ENCODE measurements around the gene ZC3H6. TPM values are rescaled to one million over a fixed set of nuclear protein-coding genes. Genes with fewer than 3 reads are reported as not detected.
"Not testable (repeated sequence)": the region's sequence is repeated elsewhere in the genome, so short reads cannot be mapped to it uniquely, and the experiment has no call there.

The ZC3H6 gene
- total RNA-seq, 1 donor from 2014 or later = 6.2 TPM

DNA sequence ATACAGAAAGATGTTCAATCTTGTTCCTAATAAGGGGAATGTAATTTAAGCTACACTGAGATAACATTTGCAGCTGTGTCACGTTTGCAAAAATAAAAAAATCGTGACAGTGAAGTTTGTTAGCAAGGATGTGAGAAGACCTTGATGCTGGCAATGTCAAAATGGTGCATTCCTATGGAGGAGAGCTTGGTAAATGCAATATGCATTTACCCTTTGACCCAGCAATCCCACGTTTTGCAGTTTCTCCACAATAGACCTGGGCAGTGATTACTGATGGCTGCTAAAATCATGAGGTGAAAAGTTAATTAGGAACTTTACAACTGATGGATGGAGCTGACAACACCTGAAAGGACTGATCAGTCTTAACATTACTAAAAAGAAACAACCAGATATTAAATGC is 43.1 kb downstream of the ZC3H6 start:
- Mint-ChIP-seq H3K9me3 (no peaks in the 10 kb centered on the region), H3K4me3 (no peak overlapping the region), H3K27ac (no peak overlapping the region), H3K27me3 (no peaks in the 10 kb centered on the region), H3K36me3 (ENCODE audit: low read depth) (peaks cover 2% of the 10 kb centered on the region), H3K4me1 (no peaks in the 10 kb centered on the region)
- DNase-seq = no peak
- intact Hi-C loops (cut with micrococcal nuclease) = no loop called here

DNA sequence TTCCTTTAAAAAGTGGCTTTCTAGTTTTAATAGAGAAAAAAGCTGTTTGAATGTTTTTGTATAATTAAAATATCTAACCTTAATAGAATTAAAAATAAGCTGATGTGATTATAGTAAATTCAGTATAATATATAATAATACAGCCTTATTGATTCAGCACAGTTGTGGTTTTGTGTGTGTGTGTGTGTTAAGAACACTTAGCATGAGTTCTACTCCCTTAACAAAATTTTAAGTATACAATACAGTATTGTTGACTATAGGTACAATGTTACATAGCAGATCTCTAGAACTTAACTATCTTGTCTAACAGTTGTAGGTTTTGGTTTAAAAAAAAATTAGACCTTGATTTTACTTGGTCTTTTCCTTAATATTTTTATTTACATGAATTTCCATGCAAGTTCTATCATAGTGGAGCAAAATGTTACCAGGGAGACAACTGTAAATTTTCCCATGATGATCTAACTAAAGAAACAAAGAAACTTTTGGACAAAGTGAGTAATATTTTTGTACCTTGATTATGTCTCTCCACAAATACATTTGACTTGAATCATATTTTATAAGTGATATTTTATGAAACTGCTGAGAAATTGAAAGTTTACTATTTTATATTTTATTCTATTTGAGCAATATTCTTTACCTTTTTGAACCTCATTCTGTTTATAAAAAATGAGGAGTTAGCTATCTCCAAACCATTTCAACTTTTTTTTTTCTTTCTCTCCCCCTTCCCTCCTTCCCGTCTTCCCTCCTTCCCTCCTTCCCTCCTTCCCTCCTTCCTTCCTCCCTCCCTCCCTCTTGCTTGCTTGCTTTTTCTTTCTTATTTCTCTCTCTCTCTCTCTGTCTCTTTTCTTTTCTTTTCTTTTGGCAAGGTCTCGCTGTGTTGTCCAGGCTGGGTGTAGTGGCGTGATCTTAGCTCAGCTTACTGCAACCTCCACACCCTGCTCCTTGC is 46.3 kb downstream of the ZC3H6 start:
- Mint-ChIP-seq H3K27ac (no peak overlapping the region), H3K4me3 (no peak overlapping the region), H3K27me3 (no peaks in the 10 kb centered on the region), H3K4me1 (no peaks in the 10 kb centered on the region), H3K9me3 (no peaks in the 10 kb centered on the region), H3K36me3 (ENCODE audit: low read depth) (peaks cover 7% of the 10 kb centered on the region)
- intact Hi-C loops (cut with micrococcal nuclease) = no loop called here
- no peak for DNase-seq

GRCh38 chr2:112322919-112323318 is 47.5 kb downstream of the ZC3H6 start:
- no peak overlapping the region for H3K4me3 Mint-ChIP-seq
- intact Hi-C loops (cut with micrococcal nuclease) = no loop called here
- peaks cover 18% of the 10 kb centered on the region for H3K36me3 Mint-ChIP-seq (ENCODE audit: low read depth)
- no peaks in the 10 kb centered on the region for H3K4me1 Mint-ChIP-seq
- no peak overlapping the region for H3K27ac Mint-ChIP-seq
- peaks cover 3% of the 10 kb centered on the region for H3K9me3 Mint-ChIP-seq
- H3K27me3 Mint-ChIP-seq = no peaks in the 10 kb centered on the region
- no peak for DNase-seq

DNA sequence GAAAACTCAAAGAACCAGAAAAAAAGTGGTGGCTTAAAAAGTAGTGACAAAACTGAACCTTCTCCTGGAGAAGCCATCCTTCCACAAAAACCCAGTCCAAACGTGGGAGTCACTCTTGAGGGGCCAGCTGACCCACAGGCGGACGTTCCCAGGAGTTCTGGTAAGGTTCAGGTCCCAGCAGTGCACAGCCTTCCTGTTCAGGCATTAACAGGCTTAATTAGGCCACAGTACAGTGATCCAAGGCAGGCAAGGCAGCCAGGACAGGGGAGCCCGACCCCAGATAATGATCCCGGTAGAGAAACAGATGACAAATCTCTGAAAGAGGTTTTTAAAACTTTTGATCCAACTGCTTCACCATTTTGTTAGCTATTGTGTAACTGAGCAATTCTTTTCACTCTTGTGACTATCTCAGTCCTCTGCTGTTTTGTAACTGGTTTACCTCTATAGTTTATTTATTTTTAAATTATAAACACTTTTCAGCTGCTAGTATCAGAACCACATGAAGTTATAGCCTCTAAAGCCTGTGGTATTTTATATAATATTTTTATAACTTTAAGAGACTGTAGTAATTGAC is 56.8 kb downstream of the ZC3H6 start:
- intact Hi-C loops (cut with micrococcal nuclease) = no loop called here
- Mint-ChIP-seq H3K27me3 (no peaks in the 10 kb centered on the region), H3K9me3 (no peaks in the 10 kb centered on the region), H3K4me3 (no peak overlapping the region), H3K27ac (no peak overlapping the region), H3K36me3 (ENCODE audit: low read depth) (peaks cover 8% of the 10 kb centered on the region), H3K4me1 (no peaks in the 10 kb centered on the region)
- no peak for DNase-seq

DNA sequence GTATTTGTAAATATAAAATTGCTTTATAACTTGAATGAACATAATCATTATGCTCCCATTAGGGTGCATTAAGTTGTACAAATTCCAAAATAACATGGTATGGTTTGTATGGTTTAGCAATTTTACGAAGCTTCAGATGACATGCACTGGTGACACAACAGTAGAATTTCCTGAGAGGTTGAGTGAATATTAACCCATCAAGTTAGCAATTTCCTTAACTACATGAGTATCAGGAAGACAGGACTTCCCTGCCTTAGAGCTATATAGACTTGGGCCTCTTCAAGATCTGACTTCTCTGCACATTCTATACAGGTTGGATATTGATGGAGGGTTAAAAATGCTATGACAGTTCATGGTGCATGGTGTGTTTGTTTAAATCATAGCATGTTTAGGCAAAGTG is 60.2 kb downstream of the ZC3H6 start:
- H3K27me3 Mint-ChIP-seq = no peaks in the 10 kb centered on the region
- intact Hi-C loops (cut with micrococcal nuclease) = no loop called here
- H3K36me3 Mint-ChIP-seq (ENCODE audit: low read depth) = no peaks in the 10 kb centered on the region
- no peaks in the 10 kb centered on the region for H3K9me3 Mint-ChIP-seq
- H3K4me3 Mint-ChIP-seq = no peak overlapping the region
- H3K27ac Mint-ChIP-seq = no peak overlapping the region
- no peaks in the 10 kb centered on the region for H3K4me1 Mint-ChIP-seq
- no peak for DNase-seq

DNA sequence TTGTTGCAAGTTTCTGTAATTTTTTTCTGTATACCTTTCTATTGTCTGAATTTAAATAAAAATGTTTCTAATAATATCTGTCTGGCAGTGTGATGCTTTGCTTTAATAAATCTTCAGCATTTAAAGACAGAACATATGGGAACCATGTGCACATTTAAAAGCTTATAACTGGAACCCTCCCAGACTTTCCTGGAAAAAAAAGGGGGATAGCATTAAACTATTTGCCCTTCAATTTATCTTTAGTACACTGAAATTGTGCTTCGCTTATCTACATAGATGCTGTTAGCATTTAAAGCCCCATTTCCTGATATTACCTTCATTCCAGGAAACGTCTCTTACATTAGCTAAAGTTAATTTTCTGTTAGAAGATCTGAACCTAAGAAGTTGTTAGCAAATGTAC is 64.6 kb downstream of the ZC3H6 start:
- no peaks in the 10 kb centered on the region for H3K9me3 Mint-ChIP-seq
- peaks cover 3% of the 10 kb centered on the region for H3K27me3 Mint-ChIP-seq
- intact Hi-C loops (cut with micrococcal nuclease) = no loop called here
- no peaks in the 10 kb centered on the region for H3K36me3 Mint-ChIP-seq (ENCODE audit: low read depth)
- no peak overlapping the region for H3K27ac Mint-ChIP-seq
- H3K4me1 Mint-ChIP-seq = peaks cover 6% of the 10 kb centered on the region
- no peak for DNase-seq
- no peak overlapping the region for H3K4me3 Mint-ChIP-seq

GRCh38 chr2:112340475-112341267 is 65.3 kb downstream of the ZC3H6 start:
- no peaks in the 10 kb centered on the region for H3K36me3 Mint-ChIP-seq (ENCODE audit: low read depth)
- DNase-seq = no peak
- H3K27ac Mint-ChIP-seq = no peak overlapping the region
- intact Hi-C loops (cut with micrococcal nuclease) = no loop called here
- no peak overlapping the region for H3K4me3 Mint-ChIP-seq
- peaks cover 6% of the 10 kb centered on the region for H3K4me1 Mint-ChIP-seq
- H3K9me3 Mint-ChIP-seq = no peaks in the 10 kb centered on the region
- peaks cover 3% of the 10 kb centered on the region for H3K27me3 Mint-ChIP-seq

DNA sequence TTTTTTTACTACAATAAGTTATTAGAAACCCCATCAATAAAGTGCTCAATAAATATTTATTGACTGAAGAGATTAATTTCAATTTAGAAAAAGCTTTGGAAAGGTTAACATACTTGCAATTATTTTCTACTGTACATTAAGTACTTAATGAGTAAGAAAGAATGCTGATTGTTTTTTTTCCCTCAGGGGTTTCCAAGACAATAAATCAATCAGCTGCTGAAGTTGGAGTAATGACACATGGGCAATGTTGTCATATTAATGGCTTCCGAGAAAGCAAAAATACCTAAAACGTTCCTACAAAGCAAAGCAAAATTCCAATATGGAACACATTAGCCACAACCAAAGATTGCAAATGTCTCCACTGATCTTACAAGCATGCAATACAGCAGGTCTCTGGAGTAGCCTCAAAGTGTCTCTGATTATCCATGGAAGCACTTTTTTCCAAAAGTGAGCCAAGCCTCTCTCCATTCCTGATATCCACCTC is 66.7 kb downstream of the ZC3H6 start:
- DNase-seq = no peak
- H3K27me3 Mint-ChIP-seq = peaks cover 3% of the 10 kb centered on the region
- intact Hi-C loops (cut with micrococcal nuclease) = no loop called here
- peaks cover 6% of the 10 kb centered on the region for H3K4me1 Mint-ChIP-seq
- H3K36me3 Mint-ChIP-seq (ENCODE audit: low read depth) = no peaks in the 10 kb centered on the region
- H3K9me3 Mint-ChIP-seq = peaks cover 7% of the 10 kb centered on the region
- no peak overlapping the region for H3K4me3 Mint-ChIP-seq
- H3K27ac Mint-ChIP-seq = no peak overlapping the region

DNA sequence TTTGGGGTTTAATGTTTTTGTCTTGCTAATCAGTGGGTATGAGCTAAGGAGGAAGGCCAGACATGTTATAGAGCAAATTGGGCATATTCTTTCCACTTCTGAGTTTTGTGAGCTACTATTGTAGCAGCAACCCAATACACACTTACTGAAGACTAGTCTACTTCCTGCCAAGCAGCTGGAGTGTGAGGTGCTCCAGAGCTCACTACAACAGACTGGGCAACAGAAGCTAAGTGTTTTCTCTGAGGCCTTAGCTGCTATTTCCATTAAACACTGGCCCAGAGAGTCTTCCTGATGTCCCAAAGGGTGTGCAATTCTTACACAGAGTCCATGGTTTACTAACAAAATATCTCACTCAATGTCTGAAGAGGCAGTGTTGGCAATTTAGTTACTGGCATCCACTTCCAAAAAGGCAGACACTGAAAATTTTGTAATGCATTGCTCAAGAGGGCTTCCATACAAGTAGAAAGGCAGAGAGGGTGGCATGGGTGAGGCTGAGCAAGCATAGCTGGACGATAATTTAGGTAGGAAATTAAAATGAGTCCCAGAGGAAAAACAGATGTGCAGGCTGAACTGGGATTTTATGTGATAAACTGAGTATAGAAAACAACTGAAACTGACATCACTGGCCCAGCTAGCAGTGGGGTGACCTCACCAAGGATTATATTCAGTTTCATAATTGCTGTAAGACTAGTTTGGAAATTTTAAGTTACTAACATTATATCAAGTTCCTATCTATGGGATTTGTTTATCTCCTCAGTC is 68.6 kb downstream of the ZC3H6 start:
- Mint-ChIP-seq H3K4me1 (peaks cover 6% of the 10 kb centered on the region), H3K27ac (no peak overlapping the region), H3K9me3 (peaks cover 7% of the 10 kb centered on the region), H3K4me3 (no peak overlapping the region), H3K27me3 (peaks cover 3% of the 10 kb centered on the region), H3K36me3 (ENCODE audit: low read depth) (no peaks in the 10 kb centered on the region)
- intact Hi-C loops (cut with micrococcal nuclease) = no loop called here
- no peak for DNase-seq

- H3K36me3 Mint-ChIP-seq (ENCODE audit: low read depth) = no peaks in the 10 kb centered on the region
- peaks cover 6% of the 10 kb centered on the region for H3K4me1 Mint-ChIP-seq
- H3K4me3 Mint-ChIP-seq = no peak overlapping the region
- H3K27me3 Mint-ChIP-seq = peaks cover 3% of the 10 kb centered on the region
- no peak for DNase-seq
- peaks cover 7% of the 10 kb centered on the region for H3K9me3 Mint-ChIP-seq
- intact Hi-C loops (cut with micrococcal nuclease) = no loop called here
- H3K27ac Mint-ChIP-seq = no peak overlapping the region
These were observed 69.9 kb downstream of the ZC3H6 start for GRCh38 chr2:112345030-112346027.

- H3K4me1 Mint-ChIP-seq, H3K27me3 Mint-ChIP-seq: not testable (repeated sequence)
These were observed 76.9 kb downstream of the ZC3H6 start for GRCh38 chr2:112352292-112352691.

GRCh38 chr2:112352809-112353603 is 77.6 kb downstream of the ZC3H6 start:
- H3K4me3 Mint-ChIP-seq; DNase-seq; H3K4me1 Mint-ChIP-seq; intact Hi-C loops (cut with micrococcal nuclease); H3K9me3 Mint-ChIP-seq; H3K27me3 Mint-ChIP-seq; H3K36me3 Mint-ChIP-seq (ENCODE audit: low read depth); H3K27ac Mint-ChIP-seq: not testable (repeated sequence)

More at GRCh38 chr2:112352292-112352691, 76.9 kb downstream of the ZC3H6 start:
- DNase-seq; H3K4me3 Mint-ChIP-seq; H3K36me3 Mint-ChIP-seq (ENCODE audit: low read depth); H3K27ac Mint-ChIP-seq; H3K9me3 Mint-ChIP-seq; intact Hi-C loops (cut with micrococcal nuclease): not testable (repeated sequence)
